ENCODE results near the gene CSNK2B. TPM values are rescaled to one million over a fixed set of nuclear protein-coding genes. Genes with fewer than 3 reads are reported as not detected.

The CSNK2B gene
- total RNA-seq, 1 experiment from 2014 or later, result 173 TPM

- no peak for TF ChIP-seq EZH2 (IDR thresholded peaks at IDR 0.05; ENCODE audit: low read depth)
- TF ChIP-seq, protein P1, sequence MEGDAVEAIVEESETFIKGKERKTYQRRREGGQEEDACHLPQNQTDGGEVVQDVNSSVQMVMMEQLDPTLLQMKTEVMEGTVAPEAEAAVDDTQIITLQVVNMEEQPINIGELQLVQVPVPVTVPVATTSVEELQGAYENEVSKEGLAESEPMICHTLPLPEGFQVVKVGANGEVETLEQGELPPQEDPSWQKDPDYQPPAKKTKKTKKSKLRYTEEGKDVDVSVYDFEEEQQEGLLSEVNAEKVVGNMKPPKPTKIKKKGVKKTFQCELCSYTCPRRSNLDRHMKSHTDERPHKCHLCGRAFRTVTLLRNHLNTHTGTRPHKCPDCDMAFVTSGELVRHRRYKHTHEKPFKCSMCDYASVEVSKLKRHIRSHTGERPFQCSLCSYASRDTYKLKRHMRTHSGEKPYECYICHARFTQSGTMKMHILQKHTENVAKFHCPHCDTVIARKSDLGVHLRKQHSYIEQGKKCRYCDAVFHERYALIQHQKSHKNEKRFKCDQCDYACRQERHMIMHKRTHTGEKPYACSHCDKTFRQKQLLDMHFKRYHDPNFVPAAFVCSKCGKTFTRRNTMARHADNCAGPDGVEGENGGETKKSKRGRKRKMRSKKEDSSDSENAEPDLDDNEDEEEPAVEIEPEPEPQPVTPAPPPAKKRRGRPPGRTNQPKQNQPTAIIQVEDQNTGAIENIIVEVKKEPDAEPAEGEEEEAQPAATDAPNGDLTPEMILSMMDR (conservative IDR thresholded peaks at IDR 0.05), result no peak
Measured at GRCh38 chr6:31715022-31715958, 49.4 kb downstream of the CSNK2B start, which contains the start of gene LY6G6D. Gene LY6G6D, plus strand, starts transcription at chr6:31715348. Its CDS starts 8 bp downstream, at chr6:31715356.

GRCh38 chr6:31717499-31718222, 51.8 kb downstream of the CSNK2B start:
- no peak for DNase-seq
- POLR2A ChIA-PET (ENCODE audit: unreplicated experiment), result no interaction called here
- CTCF ChIA-PET, result no interaction called here
- no peaks in the 10 kb centered on the region for H3K27me3 ChIP-seq (ENCODE audit: insufficient read depth, low read depth)
- H4K20me1 ChIP-seq (ENCODE audit: insufficient read depth), result no peaks in the 10 kb centered on the region
- peaks cover 42% of the 10 kb centered on the region for H3K4me1 ChIP-seq (replicated peaks; ENCODE audit: insufficient read depth)
- peaks cover 27% of the 10 kb centered on the region; the same call in 1 of the 2 replicates for H3F3A ChIP-seq (ENCODE audit: insufficient read depth, low read depth)
- no peaks in the 10 kb centered on the region for H3K36me3 ChIP-seq (ENCODE audit: low read depth)
- H3K9me3 ChIP-seq (ENCODE audit: insufficient read depth, low read depth), result no peaks in the 10 kb centered on the region
- H3K79me2 ChIP-seq (ENCODE audit: low read depth), result no peaks in the 10 kb centered on the region
- peak overlapping the region; percentile 59 for H3K4me2 ChIP-seq
- H3K9me2 ChIP-seq (ENCODE audit: insufficient read depth), result no peaks in the 10 kb centered on the region
- no peak overlapping the region for H3K27ac ChIP-seq
- no peak overlapping the region for H3K4me3 ChIP-seq
- BruUV-seq (replicated peaks), result no TSS peak
- H2AFZ ChIP-seq, result no peak overlapping the region
- intact Hi-C loops (cut with micrococcal nuclease; ENCODE audit: unreplicated experiment), result no loop called here
- TF ChIP-seq, protein P1 (conservative IDR thresholded peaks at IDR 0.05), result no peak
- TF ChIP-seq EZH2 (IDR thresholded peaks at IDR 0.05; ENCODE audit: low read depth), result no peak

More at GRCh38 chr6:31715022-31715958, 49.4 kb downstream of the CSNK2B start, which contains the start of gene LY6G6D:
- Histone ChIP-seq H3K4me3 (no peak within 1 kb of the TSS), H3K9me3 (ENCODE audit: insufficient read depth, low read depth) (no peaks in the 10 kb centered on the region), H3K36me3 (ENCODE audit: low read depth) (no peaks in the 10 kb centered on the region), H3K79me2 (ENCODE audit: low read depth) (no peaks in the 10 kb centered on the region), H4K20me1 (ENCODE audit: insufficient read depth) (no peaks in the 10 kb centered on the region), H3F3A (ENCODE audit: insufficient read depth, low read depth) (peaks cover 18% of the 10 kb centered on the region; the same call in 1 of the 2 replicates), H3K4me1 (replicated peaks; ENCODE audit: insufficient read depth) (peaks cover 32% of the 10 kb centered on the region), H3K4me2 (no peak within 1 kb of the TSS), H2AFZ (peak within 1 kb of the TSS; percentile 68; the same call in 1 of the 2 replicates), H3K27ac (no peak within 1 kb of the TSS), H3K9me2 (ENCODE audit: insufficient read depth) (no peaks in the 10 kb centered on the region), H3K27me3 (ENCODE audit: insufficient read depth, low read depth) (no peaks in the 10 kb centered on the region)
- intact Hi-C loops (cut with micrococcal nuclease; ENCODE audit: unreplicated experiment), result no loop called here
- ChIA-PET POLR2A (ENCODE audit: unreplicated experiment) (interaction anchor here (0.6 to 0.7 kb wide), 2 partner anchors 9 to 128 kb away, joined by 11 to 33 read pairs; no protein-coding TSS in a partner anchor), CTCF (no interaction called here)
- DNase-seq, result no peak
- BruUV-seq (replicated peaks), result no TSS peak

GRCh38 chr6:31718265-31718664, 52.4 kb downstream of the CSNK2B start:
- no TSS peak for BruUV-seq (replicated peaks)
- Histone ChIP-seq H3F3A (ENCODE audit: insufficient read depth, low read depth) (peaks cover 27% of the 10 kb centered on the region; the same call in 1 of the 2 replicates), H3K9me3 (ENCODE audit: insufficient read depth, low read depth) (no peaks in the 10 kb centered on the region), H3K4me1 (replicated peaks; ENCODE audit: insufficient read depth) (peaks cover 42% of the 10 kb centered on the region), H3K27me3 (ENCODE audit: insufficient read depth, low read depth) (no peaks in the 10 kb centered on the region), H3K4me2 (peak overlapping the region; percentile 59), H3K27ac (no peak overlapping the region; the same call in 1 of the 2 replicates), H4K20me1 (ENCODE audit: insufficient read depth) (no peaks in the 10 kb centered on the region), H3K36me3 (ENCODE audit: low read depth) (no peaks in the 10 kb centered on the region), H3K9me2 (ENCODE audit: insufficient read depth) (no peaks in the 10 kb centered on the region), H3K4me3 (no peak overlapping the region), H2AFZ (no peak overlapping the region), H3K79me2 (ENCODE audit: low read depth) (no peaks in the 10 kb centered on the region)
- POLR2A ChIA-PET (ENCODE audit: unreplicated experiment), result no interaction called here
- TF ChIP-seq, protein P1 (conservative IDR thresholded peaks at IDR 0.05), result no peak
- no peak for TF ChIP-seq EZH2 (IDR thresholded peaks at IDR 0.05; ENCODE audit: low read depth)
- peak; percentile 77 to 91 for DNase-seq
- intact Hi-C loops (cut with micrococcal nuclease; ENCODE audit: unreplicated experiment), result no loop called here
- CTCF ChIA-PET, result interaction anchor here (0.5 kb wide), 1 partner anchor 53 kb away, joined by 14 read pairs; no protein-coding TSS in a partner anchor
